Daoy (cell line): ENCODE data around the gene CXCL6. TPM values are rescaled to one million over a fixed set of nuclear protein-coding genes. Genes with fewer than 3 reads are reported as not detected.
A peak's percentile ranks its signal among the peaks of the same experiment; 100 is the strongest.

Experiments used
- DNase-seq: peaks from one replicate; pipeline ENCODE4 v3.0.0-alpha.2; 2015; ENCODE audit warnings: low read depth
- total RNA-seq: library from RNA; depleted of rRNA; stranded (reverse); fragments of >200 nt; shearing (Covaris generic); gene quantifications from 2 replicates; pipeline ENCODE4 v1.2.3, GENCODE V29; 2014; rRNA removed

The CXCL6 gene
- total RNA-seq, 1 experiment from 2014 or later: 0.06 TPM

GRCh38 chr4:73868206-73869129, 32.0 kb downstream of the CXCL6 start:
- no peak for DNase-seq

GRCh38 chr4:73869130-73870055, 32.9 kb downstream of the CXCL6 start, which contains the start of gene CXCL1:
CXCL1 (plus strand) TSS chr4:73869393; CDS start chr4:73869471, 78 bp downstream.
- peak; percentile 35 for DNase-seq

GRCh38 chr4:73870260-73870659, 33.8 kb downstream of the CXCL6 start:
- DNase-seq: no peak

GRCh38 chr4:73870768-73871167, 34.3 kb downstream of the CXCL6 start:
- DNase-seq: no peak

- no peak for DNase-seq
Measured at GRCh38 chr4:73871511-73872310, 35.2 kb downstream of the CXCL6 start.

GRCh38 chr4:73872316-73873108, 36.0 kb downstream of the CXCL6 start:
- DNase-seq: no peak

- no peak for DNase-seq
Measured at GRCh38 chr4:73874386-73874785, 37.9 kb downstream of the CXCL6 start.

- DNase-seq: no peak
Measured at GRCh38 chr4:73875401-73875800, 38.9 kb downstream of the CXCL6 start.

GRCh38 chr4:73883306-73883705, 46.8 kb downstream of the CXCL6 start:
- peak; percentile 72 for DNase-seq

GRCh38 chr4:73885574-73886267, 49.2 kb downstream of the CXCL6 start:
- peak; percentile 38 for DNase-seq

Other genes with a start within 250 kb of the CXCL6 start
- gene RASSF6, start 216.2 kb upstream of the CXCL6 start, total RNA-seq: not detected in 2 replicates
- 166 and 198 TPM in 2 replicates for gene CXCL8, start 96.1 kb upstream of the CXCL6 start, total RNA-seq
- not detected in 2 replicates for gene PF4V1, start 16.6 kb downstream of the CXCL6 start, total RNA-seq
- gene CXCL1, start 32.7 kb downstream of the CXCL6 start, total RNA-seq: 16.7 and 21.4 TPM in 2 replicates
- gene PF4, start 145.3 kb downstream of the CXCL6 start, total RNA-seq: not detected in 2 replicates
- gene PPBP, start 151.5 kb downstream of the CXCL6 start, total RNA-seq: not detected in 2 replicates
- gene CXCL5, start 162.0 kb downstream of the CXCL6 start, total RNA-seq: 0.77 TPM in 1 of 2 replicates, not detected in the other
- gene CXCL3, start 202.0 kb downstream of the CXCL6 start, total RNA-seq: 0.63 and 1.8 TPM in 2 replicates